DOHH2 (cell line): ENCODE measurements around the gene FBXL17.

ENCODE experiments used
- EZH2phosphoT487 ChIP-seq: fragments of 200-600 bp; sonication (generic); IDR thresholded peaks from 2 replicates; pipeline ENCODE4 v1.6.1; 2017; ENCODE audit warnings: borderline replicate concordance, mild to moderate bottlenecking, antibody characterized with exemption, low read length, moderate library complexity, mixed read lengths
- TF ChIP-seq, protein P1 (sequence below): fragments of 200-600 bp; sonication (generic); IDR thresholded peaks from one replicate; pipeline ENCODE4 v1.5.1; 2014; ENCODE audit warnings: antibody characterized with exemption, mild to moderate bottlenecking, low read depth, low read length; ENCODE audit not compliant: poor library complexity, severe bottlenecking

DNA sequence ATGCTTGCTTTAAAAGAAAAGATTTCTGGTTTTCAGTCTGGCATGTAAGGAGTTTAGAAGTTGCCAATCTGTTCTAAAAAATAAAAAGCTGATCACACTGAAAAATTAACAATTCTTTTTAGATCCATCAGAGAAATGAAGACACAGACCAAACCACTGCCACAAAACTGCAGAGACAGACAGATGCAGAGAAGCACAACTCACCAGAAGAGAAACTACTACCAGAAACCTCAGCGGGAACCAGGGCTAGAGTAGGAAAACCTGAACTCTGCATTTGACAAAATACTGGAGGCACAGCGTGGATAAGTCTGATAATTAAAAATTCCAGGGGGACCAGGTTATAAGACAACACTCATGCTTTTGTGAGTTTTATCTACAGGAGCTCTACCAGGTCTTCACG lies 28.8 kb downstream of the FBXL17 start:
- TF ChIP-seq, protein P1, sequence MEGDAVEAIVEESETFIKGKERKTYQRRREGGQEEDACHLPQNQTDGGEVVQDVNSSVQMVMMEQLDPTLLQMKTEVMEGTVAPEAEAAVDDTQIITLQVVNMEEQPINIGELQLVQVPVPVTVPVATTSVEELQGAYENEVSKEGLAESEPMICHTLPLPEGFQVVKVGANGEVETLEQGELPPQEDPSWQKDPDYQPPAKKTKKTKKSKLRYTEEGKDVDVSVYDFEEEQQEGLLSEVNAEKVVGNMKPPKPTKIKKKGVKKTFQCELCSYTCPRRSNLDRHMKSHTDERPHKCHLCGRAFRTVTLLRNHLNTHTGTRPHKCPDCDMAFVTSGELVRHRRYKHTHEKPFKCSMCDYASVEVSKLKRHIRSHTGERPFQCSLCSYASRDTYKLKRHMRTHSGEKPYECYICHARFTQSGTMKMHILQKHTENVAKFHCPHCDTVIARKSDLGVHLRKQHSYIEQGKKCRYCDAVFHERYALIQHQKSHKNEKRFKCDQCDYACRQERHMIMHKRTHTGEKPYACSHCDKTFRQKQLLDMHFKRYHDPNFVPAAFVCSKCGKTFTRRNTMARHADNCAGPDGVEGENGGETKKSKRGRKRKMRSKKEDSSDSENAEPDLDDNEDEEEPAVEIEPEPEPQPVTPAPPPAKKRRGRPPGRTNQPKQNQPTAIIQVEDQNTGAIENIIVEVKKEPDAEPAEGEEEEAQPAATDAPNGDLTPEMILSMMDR = no peak
- no peak for TF ChIP-seq EZH2phosphoT487
